ENCODE results near the gene SHROOM1.

SHROOM1 gene

DNA sequence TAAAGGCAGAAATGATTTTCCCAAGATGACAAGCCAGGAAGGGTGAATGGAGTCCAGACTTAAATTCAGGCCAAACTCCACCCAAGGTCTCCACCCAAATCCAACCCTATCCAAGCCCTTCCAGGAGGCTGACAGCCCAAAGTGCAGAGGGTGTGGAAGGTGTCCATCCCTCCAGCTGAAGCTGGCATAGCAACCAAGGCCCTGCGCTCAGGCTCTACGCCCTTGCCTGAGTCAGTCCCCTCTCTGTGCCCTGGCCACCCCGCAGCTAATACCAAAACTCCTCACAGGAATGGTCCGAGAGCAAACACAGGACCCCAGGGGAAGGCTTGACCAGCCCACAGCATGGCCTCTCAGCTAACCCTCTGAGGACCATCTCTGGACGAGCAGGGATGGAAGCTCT, 55.6 kb downstream of the SHROOM1 start:
- Histone ChIP-seq H3K27me3 (ENCODE audit: low read depth, low read length) (no peaks in the 10 kb centered on the region), H3K4me3 (ENCODE audit: low read depth in 1 of 2, low read length in 2 of 2) (peak overlapping the region in 1 of 2 donors; percentile 28), H3K9me3 (ENCODE audit: control insufficient read depth in 1 of 2, low read length in 2 of 2) (no peaks in the 10 kb centered on the region), H3K27ac (ENCODE audit: low read length) (peak overlapping the region; percentile 41), H3K4me1 (ENCODE audit: control insufficient read depth in 1 of 2, insufficient read depth in 2 of 2, low read length in 2 of 2) (peaks cover 22 to 31% of the 10 kb centered on the region in 2 donors), H3K36me3 (ENCODE audit: control insufficient read depth in 1 of 2, insufficient read depth in 2 of 2, low read length in 2 of 2) (no peaks in the 10 kb centered on the region)

DNA sequence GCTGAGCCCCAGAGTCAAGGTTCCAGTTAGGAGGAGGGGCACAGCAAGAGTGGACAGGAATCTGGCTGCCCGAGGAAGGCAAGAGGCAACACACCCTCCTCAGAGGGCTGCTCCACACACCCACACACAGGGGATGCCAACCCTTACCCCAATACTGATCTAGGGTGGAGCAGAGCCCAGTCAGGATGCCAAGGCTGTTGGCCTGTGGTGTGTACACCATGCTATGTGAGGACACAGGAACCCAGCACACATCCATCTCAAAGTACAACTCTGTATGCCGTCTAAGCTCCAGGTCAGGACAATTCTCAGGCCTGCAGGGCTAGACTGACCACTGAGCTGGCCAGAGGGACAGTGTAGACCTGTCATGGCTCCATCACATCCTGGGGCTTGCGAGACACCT, 56.0 kb downstream of the SHROOM1 start:
- no peak overlapping the region for H3K4me3 ChIP-seq (ENCODE audit: low read depth in 1 of 2, low read length in 2 of 2)
- H3K36me3 ChIP-seq (ENCODE audit: control insufficient read depth in 1 of 2, insufficient read depth in 2 of 2, low read length in 2 of 2), result no peaks in the 10 kb centered on the region
- H3K27ac ChIP-seq (ENCODE audit: low read length), result no peak overlapping the region
- no peaks in the 10 kb centered on the region for H3K9me3 ChIP-seq (ENCODE audit: control insufficient read depth in 1 of 2, low read length in 2 of 2)
- no peaks in the 10 kb centered on the region for H3K27me3 ChIP-seq (ENCODE audit: low read depth, low read length)
- H3K4me1 ChIP-seq (ENCODE audit: control insufficient read depth in 1 of 2, insufficient read depth in 2 of 2, low read length in 2 of 2), result peaks cover 22 to 31% of the 10 kb centered on the region in 2 donors

GRCh38 chr5:132773601-132774355, 56.7 kb downstream of the SHROOM1 start:
- H3K27me3 ChIP-seq (ENCODE audit: low read depth, low read length), result no peaks in the 10 kb centered on the region
- no peaks in the 10 kb centered on the region for H3K36me3 ChIP-seq (ENCODE audit: control insufficient read depth in 1 of 2, insufficient read depth in 2 of 2, low read length in 2 of 2)
- H3K4me3 ChIP-seq (ENCODE audit: low read depth in 1 of 2, low read length in 2 of 2), result no peak overlapping the region
- peaks cover 22 to 31% of the 10 kb centered on the region in 2 donors for H3K4me1 ChIP-seq (ENCODE audit: control insufficient read depth in 1 of 2, insufficient read depth in 2 of 2, low read length in 2 of 2)
- H3K9me3 ChIP-seq (ENCODE audit: control insufficient read depth in 1 of 2, low read length in 2 of 2), result no peaks in the 10 kb centered on the region
- no peak overlapping the region for H3K27ac ChIP-seq (ENCODE audit: low read length)

DNA sequence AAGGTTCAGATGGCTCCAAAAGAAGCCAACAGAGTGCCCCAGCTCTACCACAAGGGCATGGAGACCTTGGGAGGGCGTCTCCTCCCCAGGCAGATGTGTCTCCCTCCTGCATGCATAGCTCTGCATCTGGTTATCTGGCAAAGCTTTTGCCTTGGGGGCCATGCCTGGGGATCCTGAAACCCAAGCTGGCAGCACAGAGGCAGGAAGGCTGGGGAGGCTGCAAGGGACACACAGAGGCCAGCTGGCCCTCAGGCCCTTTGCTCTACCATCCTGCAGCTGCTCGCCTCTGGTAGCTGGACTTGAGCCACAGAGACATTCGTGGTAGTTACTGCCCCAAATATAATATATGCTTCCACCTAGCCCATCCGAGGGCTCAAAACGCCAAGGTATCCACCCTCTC, 57.3 kb downstream of the SHROOM1 start:
- Histone ChIP-seq H3K9me3 (ENCODE audit: control insufficient read depth in 1 of 2, low read length in 2 of 2) (no peaks in the 10 kb centered on the region), H3K4me1 (ENCODE audit: control insufficient read depth in 1 of 2, insufficient read depth in 2 of 2, low read length in 2 of 2) (peaks cover 21 to 32% of the 10 kb centered on the region in 2 donors), H3K27me3 (ENCODE audit: low read depth, low read length) (no peaks in the 10 kb centered on the region), H3K36me3 (ENCODE audit: control insufficient read depth in 1 of 2, insufficient read depth in 2 of 2, low read length in 2 of 2) (no peaks in the 10 kb centered on the region), H3K27ac (ENCODE audit: low read length) (no peak overlapping the region), H3K4me3 (ENCODE audit: low read depth in 1 of 2, low read length in 2 of 2) (no peak overlapping the region)

GRCh38 chr5:132772291-132773070, 58.0 kb downstream of the SHROOM1 start:
- Histone ChIP-seq H3K4me3 (ENCODE audit: low read depth in 1 of 2, low read length in 2 of 2) (no peak overlapping the region), H3K36me3 (ENCODE audit: control insufficient read depth in 1 of 2, insufficient read depth in 2 of 2, low read length in 2 of 2) (no peaks in the 10 kb centered on the region), H3K27me3 (ENCODE audit: low read depth, low read length) (no peaks in the 10 kb centered on the region), H3K27ac (ENCODE audit: low read length) (no peak overlapping the region), H3K4me1 (ENCODE audit: control insufficient read depth in 1 of 2, insufficient read depth in 2 of 2, low read length in 2 of 2) (peaks cover 24 to 30% of the 10 kb centered on the region in 2 donors), H3K9me3 (ENCODE audit: control insufficient read depth in 1 of 2, low read length in 2 of 2) (no peaks in the 10 kb centered on the region)

All from muscle layer of duodenum (tissue), 2 donors.